ENCODE data around the gene OSBPL2. TPM values are rescaled to one million over a fixed set of nuclear protein-coding genes. Genes with fewer than 3 reads are reported as not detected.
A peak's percentile ranks its signal among the peaks of the same experiment; 100 is the strongest.

OSBPL2 gene
- total RNA-seq, 4 donors from 2014 or later, result 23.1 to 31.6 (median 27.1) TPM

DNA sequence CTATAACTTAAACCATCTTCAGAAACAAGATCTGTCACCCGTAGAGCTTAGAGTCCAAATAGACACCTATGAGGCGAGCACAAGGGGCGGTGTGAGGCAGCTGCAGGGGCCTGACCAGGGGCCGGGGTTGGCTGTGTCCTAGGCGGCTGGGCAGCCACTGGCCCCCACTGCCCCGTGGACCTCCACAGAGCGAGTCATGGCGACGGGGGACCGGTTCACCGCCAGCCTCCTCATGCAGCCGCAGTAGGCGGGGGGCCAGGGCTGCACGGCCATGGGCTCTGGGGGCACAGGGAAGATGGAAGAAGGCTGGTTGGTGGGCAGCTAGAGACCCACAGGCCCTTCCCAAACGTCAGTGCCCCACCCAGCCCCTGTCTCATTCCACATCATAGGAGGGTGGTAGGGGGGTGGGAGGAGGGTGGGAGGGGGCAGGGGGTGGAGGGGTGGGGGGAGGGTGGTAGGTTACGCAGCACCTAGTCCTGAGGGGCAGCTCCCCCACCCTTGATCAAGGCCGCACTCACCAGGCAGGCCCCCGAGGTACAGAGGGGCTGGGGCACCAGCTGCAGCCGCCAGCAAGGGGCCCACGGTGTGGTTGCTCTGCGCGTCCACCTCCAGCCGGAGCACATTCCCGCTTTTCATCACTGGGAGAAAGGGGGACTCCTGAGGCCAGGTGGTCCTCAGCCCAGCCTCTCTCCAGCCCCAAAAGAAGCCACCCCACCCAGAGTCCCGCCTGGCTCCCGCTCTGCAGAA is 71.0 kb downstream of the OSBPL2 start:
- Histone ChIP-seq H3K4me3 (no peak overlapping the region), H3K27ac (no peak overlapping the region), H3K36me3 (peaks cover 10 to 99% (median 28%) of the 10 kb centered on the region in 3 donors), H3K9me3 (no peaks in the 10 kb centered on the region), H3K4me1 (peaks cover 0 to 28% (median 11%) of the 10 kb centered on the region in 4 donors), H3K27me3 (no peaks in the 10 kb centered on the region)
- 82 to 86% methylated on average over 25 of the region's 26 CpGs for WGBS, 2 donors
- no peak for TF ChIP-seq POLR2A (IDR thresholded peaks at IDR 0.05)
- TF ChIP-seq EP300 (IDR thresholded peaks at IDR 0.05), result no peak
- TF ChIP-seq, protein P1, sequence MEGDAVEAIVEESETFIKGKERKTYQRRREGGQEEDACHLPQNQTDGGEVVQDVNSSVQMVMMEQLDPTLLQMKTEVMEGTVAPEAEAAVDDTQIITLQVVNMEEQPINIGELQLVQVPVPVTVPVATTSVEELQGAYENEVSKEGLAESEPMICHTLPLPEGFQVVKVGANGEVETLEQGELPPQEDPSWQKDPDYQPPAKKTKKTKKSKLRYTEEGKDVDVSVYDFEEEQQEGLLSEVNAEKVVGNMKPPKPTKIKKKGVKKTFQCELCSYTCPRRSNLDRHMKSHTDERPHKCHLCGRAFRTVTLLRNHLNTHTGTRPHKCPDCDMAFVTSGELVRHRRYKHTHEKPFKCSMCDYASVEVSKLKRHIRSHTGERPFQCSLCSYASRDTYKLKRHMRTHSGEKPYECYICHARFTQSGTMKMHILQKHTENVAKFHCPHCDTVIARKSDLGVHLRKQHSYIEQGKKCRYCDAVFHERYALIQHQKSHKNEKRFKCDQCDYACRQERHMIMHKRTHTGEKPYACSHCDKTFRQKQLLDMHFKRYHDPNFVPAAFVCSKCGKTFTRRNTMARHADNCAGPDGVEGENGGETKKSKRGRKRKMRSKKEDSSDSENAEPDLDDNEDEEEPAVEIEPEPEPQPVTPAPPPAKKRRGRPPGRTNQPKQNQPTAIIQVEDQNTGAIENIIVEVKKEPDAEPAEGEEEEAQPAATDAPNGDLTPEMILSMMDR (IDR thresholded peaks at IDR 0.05), result no peak
- DNase-seq (ENCODE audit: low spot score in 2 of 2), result no peak

- 80 to 87% methylated on average over 11 to 29 of the region's 29 CpGs for WGBS, 2 donors
- peaks cover 0 to 20% (median 3%) of the 10 kb centered on the region in 4 donors for H3K4me1 ChIP-seq
- DNase-seq (ENCODE audit: low spot score in 2 of 2), result no peak
- TF ChIP-seq POLR2A (IDR thresholded peaks at IDR 0.05), result no peak
- TF ChIP-seq, protein P1 (IDR thresholded peaks at IDR 0.05), result no peak
- TF ChIP-seq EP300 (IDR thresholded peaks at IDR 0.05), result no peak
- H3K9me3 ChIP-seq, result no peaks in the 10 kb centered on the region
- no peaks in the 10 kb centered on the region for H3K27me3 ChIP-seq
- H3K36me3 ChIP-seq, result peaks cover 10 to 99% (median 28%) of the 10 kb centered on the region in 3 donors
- no peak overlapping the region for H3K4me3 ChIP-seq
- peak overlapping the region in 1 of 4 donors; percentile 41 for H3K27ac ChIP-seq
Measured at GRCh38 chr20:62309947-62310756, 71.8 kb downstream of the OSBPL2 start.

- peaks cover 0 to 15% (median 0%) of the 10 kb centered on the region in 4 donors for H3K4me1 ChIP-seq
- DNase-seq (ENCODE audit: low spot score in 2 of 2), result no peak
- peaks cover 10 to 99% (median 28%) of the 10 kb centered on the region in 3 donors for H3K36me3 ChIP-seq
- no peak overlapping the region for H3K4me3 ChIP-seq
- H3K9me3 ChIP-seq, result no peaks in the 10 kb centered on the region
- H3K27ac ChIP-seq, result peak overlapping the region in 1 of 4 donors; percentile 41
- 71% methylated on average over 21 to 25 of the region's 25 CpGs for WGBS, 2 donors
- H3K27me3 ChIP-seq, result no peaks in the 10 kb centered on the region
- TF ChIP-seq POLR2A (IDR thresholded peaks at IDR 0.05) (no peak), EP300 (IDR thresholded peaks at IDR 0.05) (no peak)
- TF ChIP-seq, protein P1 (IDR thresholded peaks at IDR 0.05), result no peak
Measured at GRCh38 chr20:62310757-62311121, 72.4 kb downstream of the OSBPL2 start.

DNA sequence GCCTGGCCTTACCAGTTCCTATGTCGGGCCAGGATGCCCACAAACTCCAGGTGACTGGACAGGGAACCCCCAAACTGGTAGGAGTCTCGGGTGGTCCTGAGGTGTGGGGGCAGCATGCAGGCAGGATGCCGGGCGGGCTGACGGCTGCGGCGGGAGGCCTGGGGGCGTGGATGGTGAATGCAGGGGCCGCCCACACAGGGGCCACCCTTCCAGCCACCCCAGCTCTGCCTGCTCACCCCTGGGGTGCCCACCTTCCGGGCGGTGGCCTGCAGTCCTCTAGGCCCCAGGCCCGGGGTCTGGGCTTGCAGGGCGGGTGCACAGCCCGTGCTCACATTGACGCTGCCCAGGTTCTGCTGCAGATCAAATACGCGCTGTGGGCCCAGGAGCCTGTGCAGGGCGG is 72.8 kb downstream of the OSBPL2 start:
- TF ChIP-seq EP300 (IDR thresholded peaks at IDR 0.05) (no peak), POLR2A (IDR thresholded peaks at IDR 0.05) (no peak)
- TF ChIP-seq, protein P1 (IDR thresholded peaks at IDR 0.05), result no peak
- Histone ChIP-seq H3K9me3 (no peaks in the 10 kb centered on the region), H3K27me3 (no peaks in the 10 kb centered on the region), H3K4me3 (no peak overlapping the region), H3K36me3 (peaks cover 10 to 99% (median 25%) of the 10 kb centered on the region in 3 donors), H3K4me1 (peaks cover 0 to 11% (median 0%) of the 10 kb centered on the region in 4 donors), H3K27ac (peak overlapping the region in 1 of 4 donors; percentile 41)
- WGBS, 2 donors, result 90 to 96% methylated on average over 16 to 18 of the region's 18 CpGs
- no peak for DNase-seq (ENCODE audit: low spot score in 2 of 2)
